HepG2 (cell line): ENCODE measurements around the gene ABI3BP. TPM values are rescaled to one million over a fixed set of nuclear protein-coding genes. Genes with fewer than 3 reads are reported as not detected.

Source experiments
- ATAC-seq: fragments of 200-7000 bp; cut with Tn5 transposase; 3 replicates; pipeline ENCODE4 v1.9.1; 2020; ENCODE audit warnings: mild to moderate bottlenecking, moderate library complexity
- BruUV-seq: library from RNA; stranded (reverse); fragments of 400-500 nt; replicated peaks from 2 replicates; lab custom pipeline; 2021; lab: Mats Ljungman, UMichigan
- CTCF ChIA-PET: fragments of 300-600 bp; formaldehyde crosslinking; extraction: SDS; loops from one replicate; lab custom pipeline; 2021; ENCODE audit warnings: low total read pairs, inconsistent platforms, low intra/inter-chr PET ratio; lab: Yijun Ruan, JAX
- POLR2A ChIA-PET: fragments of 350-600 bp; sonication (Branson Sonifier 250); formaldehyde crosslinking; loops from one replicate; lab custom pipeline; 2020; ENCODE audit warnings: antibody characterized with exemption, inconsistent platforms; lab: Yijun Ruan, JAX
- DNase-seq: peaks from one replicate; pipeline ENCODE4 v3.0.0-alpha.2; 2015; ENCODE audit warnings: low spot score
- FAIRE-seq: peaks from 3 replicates; lab custom pipeline; 2011; peaks lifted over from hg19 to GRCh38; lab: Jason Lieb, UNC
- H2AFZ ChIP-seq: one replicate; pipeline ENCODE4 v1.6.1; 2011; ENCODE audit warnings: low read length, inconsistent platforms
- H3K27ac ChIP-seq: fragments of 300-600 bp; 3 replicates; pipeline ENCODE4 v1.8.0; 2011; ENCODE audit warnings: mixed run types, mild to moderate bottlenecking, mixed read lengths, low read length, inconsistent platforms; ENCODE audit not compliant: insufficient read depth; ENCODE audit errors: extremely low read length
- H3K27me3 ChIP-seq, 2 experiments: fragments of 200-600 bp in 1 of 2; 2 replicates in 1 of 2; 3 replicates in 1 of 2; pipeline versions ENCODE4 v1.6.0 to v1.8.0; 2011; ENCODE audit warnings: low read length in 2 of 2, mild to moderate bottlenecking in 2 of 2, moderate library complexity in 2 of 2, inconsistent platforms in 1 of 2; ENCODE audit not compliant: insufficient read depth in 2 of 2, control insufficient read depth in 1 of 2
- H3K36me3 ChIP-seq, 2 experiments: fragments of 200-600 bp in 1 of 2; replicated peaks in 1 of 2; 2 replicates in 1 of 2; 3 replicates in 1 of 2; pipeline versions ENCODE4 v1.5.1 to v1.8.0; 2011; ENCODE audit warnings: low read length in 2 of 2, inconsistent platforms in 1 of 2; ENCODE audit not compliant: insufficient read depth in 2 of 2, control insufficient read depth in 1 of 2
- H3K4me1 ChIP-seq: 2 replicates; pipeline ENCODE4 v1.5.1; 2012; ENCODE audit warnings: low read length, inconsistent platforms; ENCODE audit not compliant: insufficient read depth
- H3K4me2 ChIP-seq: 2 replicates; pipeline ENCODE4 v1.6.0; 2011; ENCODE audit warnings: low read depth, low read length, inconsistent platforms
- H3K4me3 ChIP-seq, 3 experiments: fragments of 200-600 bp in 1 of 3; sonication (generic), shearing (Covaris generic) in 1 of 3; replicated peaks in 1 of 3; 2 replicates each; pipeline ENCODE4 v1.5.1; 2011 to 2016; ENCODE audit warnings: low read length in 3 of 3, inconsistent platforms in 2 of 3, low read depth in 2 of 3, mild to moderate bottlenecking in 2 of 3, control low read depth in 1 of 3, mixed read lengths in 1 of 3; ENCODE audit not compliant: insufficient read depth in 1 of 3
- H3K79me2 ChIP-seq: one replicate; pipeline ENCODE4 v1.6.1; 2011; ENCODE audit warnings: low read length, inconsistent platforms; ENCODE audit not compliant: insufficient read depth
- H3K9ac ChIP-seq: 2 replicates; pipeline ENCODE4 v1.6.0; 2011; ENCODE audit warnings: mild to moderate bottlenecking, low read depth, low read length, inconsistent platforms; ENCODE audit not compliant: insufficient read depth
- H3K9me3 ChIP-seq: 2 replicates; pipeline ENCODE4 v1.5.1; 2012; ENCODE audit warnings: mild to moderate bottlenecking, low read length
- H4K20me1 ChIP-seq: 2 replicates; pipeline ENCODE4 v1.6.0; 2011; ENCODE audit warnings: inconsistent platforms, mild to moderate bottlenecking, low read length, moderate library complexity; ENCODE audit not compliant: insufficient read depth
- ETV6 ChIP-seq: sonication (generic); formaldehyde crosslinking; conservative IDR thresholded peaks from 2 replicates; pipeline ENCODE4 v1.4.0; 2020; ENCODE audit warnings: missing genetic modification reagents
- FOXC1 ChIP-seq: sonication (generic); formaldehyde crosslinking; IDR thresholded peaks from 2 replicates; pipeline ENCODE4 v1.8.0; 2022; ENCODE audit warnings: mild to moderate bottlenecking, missing genetic modification reagents, borderline replicate concordance
- HNF1A ChIP-seq, 2 experiments: sonication (generic) in 1 of 2; formaldehyde crosslinking in 1 of 2; IDR thresholded peaks; 2 replicates each; pipeline versions ENCODE4 v1.4.0 to v1.6.1; 2016 to 2020; ENCODE audit warnings: borderline replicate concordance in 1 of 2, low read depth in 1 of 2, mild to moderate bottlenecking in 1 of 2, missing genetic modification reagents in 1 of 2
- PTBP1 ChIP-seq: fragments of 200-400 bp; formaldehyde crosslinking; IDR thresholded peaks from 2 replicates; pipeline ENCODE4 v1.6.1; 2018; ENCODE audit warnings: low read length, low read depth; ENCODE audit not compliant: poor library complexity, severe bottlenecking
- WGBS: methylation state at CpG from one replicate; pipeline ENCODE4 v1.1.6; 2017; ENCODE audit warnings: low lambda C conversion rate; 5-methylcytosine and 5-hydroxymethylcytosine counted together
- in situ Hi-C: cut with HindIII; loops from 2 replicates; pipeline ENCODE4 v1.10.0; 2017; ENCODE audit warnings: low pct_unique_long_range_greater_than_20kb; ENCODE audit not compliant: extremely low pct_ligation_motif_present
- intact Hi-C: fragments of 100-400 bp; cut with micrococcal nuclease; formaldehyde crosslinking; loops from one replicate; pipeline ENCODE4 v1.10.0; 2022; ENCODE audit not compliant: unreplicated experiment
- polyA plus RNA-seq, 8 experiments: library from polyadenylated mRNA; depleted of rRNA in 3 of 8; stranded (reverse) in 7 of 8; unstranded in 1 of 8; fragments of >200 nt; fragmentation: Illumina TruSeq in 4 of 8; extraction: Trizol in 4 of 8; gene quantifications; 2 replicates each; pipeline versions ENCODE4 v1.2.1 to v1.2.3, GENCODE V29; 2011 to 2016; ENCODE audit warnings: low read depth in 4 of 8, missing spikeins in 1 of 8, mixed read lengths in 1 of 8; ENCODE audit not compliant: insufficient read depth in 1 of 8
- total RNA-seq, 5 experiments: library from RNA; depleted of rRNA; stranded (reverse); fragments of >200 nt; fragmentation: Illumina TruSeq; extraction: Trizol; gene quantifications; 2 replicates each; pipeline ENCODE4 v1.2.3, GENCODE V29; 2016; ENCODE audit warnings: low read depth in 1 of 5

The ABI3BP gene
- total and polyA plus RNA-seq, 2 of the 13 experiments (the other 11 are each of a cell fraction or from before 2014, with no cell fraction given): not detected

GRCh38 chr3:100813828-100814227 is 179.4 kb downstream of the ABI3BP start:
- TF ChIP-seq FOXC1 (CRISPR knock-in tag) (no peak), PTBP1 (no peak), ETV6 (CRISPR knock-in tag) (no peak), HNF1A (IDR thresholded peaks at IDR 0.05; ENCODE audit: low read depth) (no peak), HNF1A (CRISPR knock-in tag; IDR thresholded peaks at IDR 0.05; ENCODE audit: borderline replicate concordance) (no peak)
- H3K79me2 ChIP-seq: no peaks in the 10 kb centered on the region
- H3K9ac ChIP-seq: no peak overlapping the region
- ATAC-seq (no peak), FAIRE-seq (no peak), DNase-seq (no peak)
- 0% methylated on average over 2 of the region's 2 CpGs for WGBS
- no peaks in the 10 kb centered on the region for H3K27me3 ChIP-seq
- in situ Hi-C loops (no loop called here), intact Hi-C loops (no loop called here)
- H3K36me3 ChIP-seq: no peaks in the 10 kb centered on the region
- no peak overlapping the region for H3K4me2 ChIP-seq
- ChIA-PET POLR2A (no interaction called here), CTCF (no interaction called here)
- H3K4me1 ChIP-seq: no peaks in the 10 kb centered on the region
- no peak overlapping the region for H2AFZ ChIP-seq
- no TSS peak for BruUV-seq
- no peaks in the 10 kb centered on the region for H4K20me1 ChIP-seq
- no peaks in the 10 kb centered on the region for H3K9me3 ChIP-seq
- H3K27ac ChIP-seq: no peak overlapping the region
- no peak overlapping the region for H3K4me3 ChIP-seq
